ENCODE data around the gene GCM1.
A peak's percentile ranks its signal among the peaks of the same experiment; 100 is the strongest.

Gene GCM1

GRCh38 chr6:53148684-53149083, at the start of gene GCM1:
TSS of gene GCM1 (minus strand) at chr6:53148841. CDS start at chr6:53145632, 3,209 bp downstream.
- Histone ChIP-seq H3K4me3 (ENCODE audit: low read length) (no peak within 1 kb of the TSS), H2AFZ (ENCODE audit: low read depth, low read length) (no peak within 1 kb of the TSS), H3K36me3 (ENCODE audit: insufficient read depth, low read length) (no peaks in the 10 kb centered on the region), H3K27me3 (ENCODE audit: insufficient read depth, low read length) (no peaks in the 10 kb centered on the region), H3K9me3 (ENCODE audit: low read length) (no peaks in the 10 kb centered on the region), H3K4me1 (ENCODE audit: insufficient read depth, low read length) (no peaks in the 10 kb centered on the region)

GRCh38 chr6:53197553-53197952, 48.9 kb upstream of the GCM1 start:
- H3K9me3 ChIP-seq (ENCODE audit: low read length), result no peaks in the 10 kb centered on the region
- no peak overlapping the region for H2AFZ ChIP-seq (ENCODE audit: low read depth, low read length)
- no peak overlapping the region for H3K4me3 ChIP-seq (ENCODE audit: low read length)
- no peaks in the 10 kb centered on the region for H3K36me3 ChIP-seq (ENCODE audit: insufficient read depth, low read length)
- H3K27me3 ChIP-seq (ENCODE audit: insufficient read depth, low read length), result peaks cover 2% of the 10 kb centered on the region
- peaks cover 2% of the 10 kb centered on the region for H3K4me1 ChIP-seq (ENCODE audit: insufficient read depth, low read length)

GRCh38 chr6:53195048-53195447, 46.4 kb upstream of the GCM1 start:
- peaks cover 5% of the 10 kb centered on the region for H3K4me1 ChIP-seq (ENCODE audit: insufficient read depth, low read length)
- H3K9me3 ChIP-seq (ENCODE audit: low read length), result no peaks in the 10 kb centered on the region
- no peak overlapping the region for H3K4me3 ChIP-seq (ENCODE audit: low read length)
- H3K36me3 ChIP-seq (ENCODE audit: insufficient read depth, low read length), result no peaks in the 10 kb centered on the region
- H3K27me3 ChIP-seq (ENCODE audit: insufficient read depth, low read length), result peaks cover 2% of the 10 kb centered on the region
- H2AFZ ChIP-seq (ENCODE audit: low read depth, low read length), result no peak overlapping the region

GRCh38 chr6:53192682-53193188, 44.1 kb upstream of the GCM1 start:
- Histone ChIP-seq H3K27me3 (ENCODE audit: insufficient read depth, low read length) (peaks cover 2% of the 10 kb centered on the region), H3K9me3 (ENCODE audit: low read length) (no peaks in the 10 kb centered on the region), H2AFZ (ENCODE audit: low read depth, low read length) (peak overlapping the region; percentile 66), H3K4me1 (ENCODE audit: insufficient read depth, low read length) (peaks cover 5% of the 10 kb centered on the region), H3K4me3 (ENCODE audit: low read length) (peak overlapping the region; percentile 20), H3K36me3 (ENCODE audit: insufficient read depth, low read length) (no peaks in the 10 kb centered on the region)

- Histone ChIP-seq H2AFZ (ENCODE audit: low read depth, low read length) (no peak overlapping the region), H3K9me3 (ENCODE audit: low read length) (no peaks in the 10 kb centered on the region), H3K36me3 (ENCODE audit: insufficient read depth, low read length) (no peaks in the 10 kb centered on the region), H3K27me3 (ENCODE audit: insufficient read depth, low read length) (peaks cover 2% of the 10 kb centered on the region), H3K4me3 (ENCODE audit: low read length) (no peak overlapping the region), H3K4me1 (ENCODE audit: insufficient read depth, low read length) (peaks cover 5% of the 10 kb centered on the region)
Observed at GRCh38 chr6:53189554-53189953, 40.9 kb upstream of the GCM1 start.

- Histone ChIP-seq H3K27me3 (ENCODE audit: insufficient read depth, low read length) (no peaks in the 10 kb centered on the region), H2AFZ (ENCODE audit: low read depth, low read length) (no peak overlapping the region), H3K36me3 (ENCODE audit: insufficient read depth, low read length) (no peaks in the 10 kb centered on the region), H3K4me1 (ENCODE audit: insufficient read depth, low read length) (peaks cover 5% of the 10 kb centered on the region), H3K4me3 (ENCODE audit: low read length) (no peak overlapping the region), H3K9me3 (ENCODE audit: low read length) (no peaks in the 10 kb centered on the region)
Observed at GRCh38 chr6:53188833-53189232, 40.2 kb upstream of the GCM1 start.

- H2AFZ ChIP-seq (ENCODE audit: low read depth, low read length), result no peak overlapping the region
- no peaks in the 10 kb centered on the region for H3K4me1 ChIP-seq (ENCODE audit: insufficient read depth, low read length)
- no peaks in the 10 kb centered on the region for H3K36me3 ChIP-seq (ENCODE audit: insufficient read depth, low read length)
- no peaks in the 10 kb centered on the region for H3K9me3 ChIP-seq (ENCODE audit: low read length)
- H3K4me3 ChIP-seq (ENCODE audit: low read length), result no peak overlapping the region
- H3K27me3 ChIP-seq (ENCODE audit: insufficient read depth, low read length), result no peaks in the 10 kb centered on the region
Observed at GRCh38 chr6:53180678-53181077, 32.0 kb upstream of the GCM1 start.

- H3K4me1 ChIP-seq (ENCODE audit: insufficient read depth, low read length), result no peaks in the 10 kb centered on the region
- H3K27me3 ChIP-seq (ENCODE audit: insufficient read depth, low read length), result no peaks in the 10 kb centered on the region
- H3K36me3 ChIP-seq (ENCODE audit: insufficient read depth, low read length), result no peaks in the 10 kb centered on the region
- no peaks in the 10 kb centered on the region for H3K9me3 ChIP-seq (ENCODE audit: low read length)
- H3K4me3 ChIP-seq (ENCODE audit: low read length), result no peak overlapping the region
- no peak overlapping the region for H2AFZ ChIP-seq (ENCODE audit: low read depth, low read length)
Observed at GRCh38 chr6:53179961-53180651, 31.5 kb upstream of the GCM1 start.

- Histone ChIP-seq H2AFZ (ENCODE audit: low read depth, low read length) (no peak overlapping the region), H3K9me3 (ENCODE audit: low read length) (no peaks in the 10 kb centered on the region), H3K4me3 (ENCODE audit: low read length) (no peak overlapping the region), H3K4me1 (ENCODE audit: insufficient read depth, low read length) (no peaks in the 10 kb centered on the region), H3K36me3 (ENCODE audit: insufficient read depth, low read length) (no peaks in the 10 kb centered on the region), H3K27me3 (ENCODE audit: insufficient read depth, low read length) (no peaks in the 10 kb centered on the region)
Observed at GRCh38 chr6:53178837-53179432, 30.3 kb upstream of the GCM1 start.

- H3K4me3 ChIP-seq (ENCODE audit: low read length), result no peak overlapping the region
- no peaks in the 10 kb centered on the region for H3K27me3 ChIP-seq (ENCODE audit: insufficient read depth, low read length)
- no peaks in the 10 kb centered on the region for H3K4me1 ChIP-seq (ENCODE audit: insufficient read depth, low read length)
- no peak overlapping the region for H2AFZ ChIP-seq (ENCODE audit: low read depth, low read length)
- H3K9me3 ChIP-seq (ENCODE audit: low read length), result no peaks in the 10 kb centered on the region
- no peaks in the 10 kb centered on the region for H3K36me3 ChIP-seq (ENCODE audit: insufficient read depth, low read length)
Observed at GRCh38 chr6:53175027-53175426, 26.4 kb upstream of the GCM1 start.

GRCh38 chr6:53172468-53172803, 23.8 kb upstream of the GCM1 start:
- peaks cover 7% of the 10 kb centered on the region for H3K4me1 ChIP-seq (ENCODE audit: insufficient read depth, low read length)
- no peaks in the 10 kb centered on the region for H3K9me3 ChIP-seq (ENCODE audit: low read length)
- no peaks in the 10 kb centered on the region for H3K36me3 ChIP-seq (ENCODE audit: insufficient read depth, low read length)
- no peak overlapping the region for H3K4me3 ChIP-seq (ENCODE audit: low read length)
- no peaks in the 10 kb centered on the region for H3K27me3 ChIP-seq (ENCODE audit: insufficient read depth, low read length)
- no peak overlapping the region for H2AFZ ChIP-seq (ENCODE audit: low read depth, low read length)

GRCh38 chr6:53171605-53172467, 23.2 kb upstream of the GCM1 start:
- Histone ChIP-seq H3K4me3 (ENCODE audit: low read length) (no peak overlapping the region), H3K27me3 (ENCODE audit: insufficient read depth, low read length) (no peaks in the 10 kb centered on the region), H3K9me3 (ENCODE audit: low read length) (no peaks in the 10 kb centered on the region), H2AFZ (ENCODE audit: low read depth, low read length) (no peak overlapping the region), H3K36me3 (ENCODE audit: insufficient read depth, low read length) (no peaks in the 10 kb centered on the region), H3K4me1 (ENCODE audit: insufficient read depth, low read length) (peaks cover 7% of the 10 kb centered on the region)
